Uterus (tissue), 4 donors: ENCODE results near the gene C19orf25. TPM values are rescaled to one million over a fixed set of nuclear protein-coding genes. Genes with fewer than 3 reads are reported as not detected.

Source experiments
- DNase-seq, 2 donors: peaks; one replicate each; pipeline ENCODE4 v3.0.0-alpha.2; 2019 to 2020
- H3K27ac ChIP-seq, 2 donors: fragments of 200-600 bp; sonication (generic); 1 replicate in 1 of 2; 2 replicates in 1 of 2; pipeline ENCODE4 v1.5.1; 2016 to 2018
- H3K27me3 ChIP-seq, 2 donors: fragments of 200-600 bp; sonication (generic); one replicate each; pipeline ENCODE4 v1.5.1; 2018 to 2019; ENCODE audit warnings: control low read depth in 1 of 2
- H3K36me3 ChIP-seq, 2 donors: fragments of 200-600 bp; sonication (generic); one replicate each; pipeline ENCODE4 v1.5.1; 2019; ENCODE audit warnings: control low read depth in 1 of 2
- H3K4me1 ChIP-seq, 2 donors: fragments of 200-600 bp; sonication (generic); one replicate each; pipeline ENCODE4 v1.5.1; 2018 to 2019; ENCODE audit warnings: control low read depth in 1 of 2
- H3K4me3 ChIP-seq, 2 donors: fragments of 200-600 bp; sonication (generic); 1 replicate in 1 of 2; 2 replicates in 1 of 2; pipeline ENCODE4 v1.5.1; 2018 to 2019; ENCODE audit warnings: mild to moderate bottlenecking in 1 of 2
- H3K9me3 ChIP-seq, 2 donors: fragments of 200-600 bp; sonication (generic); one replicate each; pipeline ENCODE4 v1.5.1; 2019; ENCODE audit warnings: control low read depth in 1 of 2
- CTCF ChIP-seq, 4 experiments: fragments of 200-600 bp in 2 of 4; fragments of 450-650 bp in 2 of 4; sonication (generic) in 2 of 4; IDR thresholded peaks; one replicate each; pipeline ENCODE4 v1.5.1; 2016 to 2019; ENCODE audit warnings: antibody characterized with exemption in 4 of 4, mild to moderate bottlenecking in 2 of 4, moderate library complexity in 1 of 4
- POLR2A ChIP-seq, 2 donors: fragments of 450-650 bp; IDR thresholded peaks; one replicate each; pipeline ENCODE4 v1.6.1; 2016; ENCODE audit warnings: antibody characterized with exemption in 2 of 2, mild to moderate bottlenecking in 1 of 2, moderate library complexity in 1 of 2
- intact Hi-C: fragments of 100-400 bp; cut with DNase I; formaldehyde crosslinking; loops from one replicate; pipeline ENCODE4 v1.15.1; 2023; ENCODE audit warnings: low total_unique reads
- total RNA-seq, 4 donors: library from RNA; depleted of rRNA in 3 of 4; stranded (reverse); fragments of >200 nt in 3 of 4; gene quantifications; one replicate each; pipeline versions ENCODE4 v1.1.0 to v1.2.4, GENCODE V29; 2014 to 2023
- donor health status: DM: yes; HTN: yes; CAD: no.

The C19orf25 gene
- total RNA-seq, result 10 to 100 TPM; 17.7 to 32.9 (median 28.9) TPM

- peak within 1 kb of the TSS; percentile 42 to 60 for H3K27ac ChIP-seq
- intact Hi-C loops, result no loop called here
- TF ChIP-seq CTCF (IDR thresholded peaks at IDR 0.05), result peak in 1 of 4 experiments; percentile 19
- peak; percentile 50 to 72 for TF ChIP-seq POLR2A (IDR thresholded peaks at IDR 0.05)
- peak within 1 kb of the TSS; percentile 67 to 84 for H3K4me3 ChIP-seq
- peaks cover 0 to 10% of the 10 kb centered on the region in 2 donors for H3K4me1 ChIP-seq
- DNase-seq, result peak; percentile 92 to 94
- no peaks in the 10 kb centered on the region for H3K36me3 ChIP-seq
- H3K9me3 ChIP-seq, result no peaks in the 10 kb centered on the region
- H3K27me3 ChIP-seq, result no peaks in the 10 kb centered on the region
These were observed at the start of gene C19orf25 for GRCh38 chr19:1478934-1479707. TSS of gene C19orf25 (minus strand) at chr19:1479215. CDS start at chr19:1478903, 312 bp downstream.

- H3K4me1 ChIP-seq, result peaks cover 0 to 6% of the 10 kb centered on the region in 2 donors
- no peaks in the 10 kb centered on the region for H3K9me3 ChIP-seq
- no peak overlapping the region for H3K27ac ChIP-seq
- no peaks in the 10 kb centered on the region for H3K27me3 ChIP-seq
- H3K4me3 ChIP-seq, result no peak overlapping the region
- no peak for DNase-seq
- TF ChIP-seq CTCF (IDR thresholded peaks at IDR 0.05) (no peak), POLR2A (IDR thresholded peaks at IDR 0.05) (no peak)
- no peaks in the 10 kb centered on the region for H3K36me3 ChIP-seq
- intact Hi-C loops, result no loop called here
These were observed 48.8 kb upstream of the C19orf25 start for GRCh38 chr19:1527650-1528309.

- DNase-seq, result no peak
- Histone ChIP-seq H3K27me3 (no peaks in the 10 kb centered on the region), H3K9me3 (no peaks in the 10 kb centered on the region), H3K36me3 (no peaks in the 10 kb centered on the region), H3K4me1 (peaks cover 0 to 7% of the 10 kb centered on the region in 2 donors), H3K27ac (no peak overlapping the region), H3K4me3 (no peak overlapping the region)
- TF ChIP-seq CTCF (IDR thresholded peaks at IDR 0.05) (no peak), POLR2A (IDR thresholded peaks at IDR 0.05) (no peak)
- intact Hi-C loops, result no loop called here
These were observed 48.1 kb upstream of the C19orf25 start for GRCh38 chr19:1526979-1527649.

GRCh38 chr19:1526066-1526778 is 47.2 kb upstream of the C19orf25 start:
- Histone ChIP-seq H3K27me3 (no peaks in the 10 kb centered on the region), H3K9me3 (no peaks in the 10 kb centered on the region), H3K4me3 (no peak overlapping the region), H3K36me3 (no peaks in the 10 kb centered on the region), H3K27ac (no peak overlapping the region), H3K4me1 (peaks cover 0 to 15% of the 10 kb centered on the region in 2 donors)
- no peak for DNase-seq
- intact Hi-C loops, result no loop called here
- TF ChIP-seq CTCF (IDR thresholded peaks at IDR 0.05), result no peak
- TF ChIP-seq POLR2A (IDR thresholded peaks at IDR 0.05), result no peak
